Rectal smooth muscle tissue (tissue), 1 donor: ENCODE results near the gene METTL5.
A peak's percentile ranks its signal among the peaks of the same experiment; 100 is the strongest.
"Not testable (repeated sequence)": the region's sequence is repeated elsewhere in the genome, so short reads cannot be mapped to it uniquely, and the experiment has no call there.

ENCODE experiments used
- H3K27ac ChIP-seq: one replicate; pipeline ENCODE4 v1.7.0; 2013; ENCODE audit warnings: low read depth, low read length, inconsistent platforms
- H3K27me3 ChIP-seq: one replicate; pipeline ENCODE4 v1.7.0; 2013; ENCODE audit warnings: low read length; ENCODE audit not compliant: control insufficient read depth, insufficient read depth
- H3K36me3 ChIP-seq: one replicate; pipeline ENCODE4 v1.7.0; 2013; ENCODE audit warnings: low read length; ENCODE audit not compliant: control insufficient read depth, insufficient read depth
- H3K4me1 ChIP-seq: one replicate; pipeline ENCODE4 v1.7.0; 2013; ENCODE audit warnings: low read length; ENCODE audit not compliant: control insufficient read depth, insufficient read depth
- H3K4me3 ChIP-seq: one replicate; pipeline ENCODE4 v1.7.0; 2013; ENCODE audit warnings: low read length
- H3K9ac ChIP-seq: one replicate; pipeline ENCODE4 v1.7.0; 2013; ENCODE audit warnings: low read length

Gene METTL5

GRCh38 chr2:169822785-169823392, 1.8 kb downstream of the METTL5 start:
- Histone ChIP-seq H3K36me3 (peaks cover 2% of the 10 kb centered on the region), H3K27me3 (no peaks in the 10 kb centered on the region), H3K9ac (no peak overlapping the region), H3K27ac (no peak overlapping the region), H3K4me3 (no peak overlapping the region), H3K4me1 (no peaks in the 10 kb centered on the region)

GRCh38 chr2:169822036-169822435, 2.7 kb downstream of the METTL5 start:
- Histone ChIP-seq H3K27me3 (no peaks in the 10 kb centered on the region), H3K36me3 (peaks cover 2% of the 10 kb centered on the region), H3K9ac (no peak overlapping the region), H3K27ac (no peak overlapping the region), H3K4me1 (no peaks in the 10 kb centered on the region), H3K4me3 (no peak overlapping the region)

- not testable (repeated sequence) for H3K4me1 ChIP-seq, H3K27ac ChIP-seq, H3K27me3 ChIP-seq
Observed at GRCh38 chr2:169820101-169820500, 4.6 kb downstream of the METTL5 start.

GRCh38 chr2:169819106-169819505, 5.6 kb downstream of the METTL5 start:
- no peaks in the 10 kb centered on the region for H3K4me1 ChIP-seq
- H3K27me3 ChIP-seq, result no peaks in the 10 kb centered on the region
- H3K36me3 ChIP-seq, result peaks cover 2% of the 10 kb centered on the region
- H3K9ac ChIP-seq, result no peak overlapping the region
- no peak overlapping the region for H3K4me3 ChIP-seq
- H3K27ac ChIP-seq, result no peak overlapping the region

More at GRCh38 chr2:169820101-169820500, 4.6 kb downstream of the METTL5 start:
- H3K36me3 ChIP-seq, H3K4me3 ChIP-seq, H3K9ac ChIP-seq: not testable (repeated sequence)

- peaks cover 2% of the 10 kb centered on the region for H3K36me3 ChIP-seq
- no peaks in the 10 kb centered on the region for H3K27me3 ChIP-seq
- H3K4me3 ChIP-seq, result no peak overlapping the region
- H3K4me1 ChIP-seq, result no peaks in the 10 kb centered on the region
- no peak overlapping the region for H3K27ac ChIP-seq
- no peak overlapping the region for H3K9ac ChIP-seq
Observed at GRCh38 chr2:169818241-169818640, 6.5 kb downstream of the METTL5 start.

- H3K4me1 ChIP-seq, H3K9ac ChIP-seq, H3K27me3 ChIP-seq, H3K4me3 ChIP-seq, H3K27ac ChIP-seq, H3K36me3 ChIP-seq: not testable (repeated sequence)
Observed at GRCh38 chr2:169817369-169817768, 7.3 kb downstream of the METTL5 start.

- not testable (repeated sequence) for H3K4me1 ChIP-seq, H3K4me3 ChIP-seq, H3K27ac ChIP-seq, H3K27me3 ChIP-seq, H3K9ac ChIP-seq, H3K36me3 ChIP-seq
Observed at GRCh38 chr2:169816961-169817360, 7.7 kb downstream of the METTL5 start.

GRCh38 chr2:169815849-169816248, 8.9 kb downstream of the METTL5 start:
- Histone ChIP-seq H3K4me1 (no peaks in the 10 kb centered on the region), H3K9ac (no peak overlapping the region), H3K27ac (no peak overlapping the region), H3K4me3 (no peak overlapping the region), H3K27me3 (no peaks in the 10 kb centered on the region), H3K36me3 (peaks cover 7% of the 10 kb centered on the region)

- H3K27ac ChIP-seq, result no peak overlapping the region
- H3K4me3 ChIP-seq, result no peak overlapping the region
- no peaks in the 10 kb centered on the region for H3K27me3 ChIP-seq
- no peak overlapping the region for H3K9ac ChIP-seq
- peaks cover 10% of the 10 kb centered on the region for H3K36me3 ChIP-seq
- no peaks in the 10 kb centered on the region for H3K4me1 ChIP-seq
Observed at GRCh38 chr2:169808221-169808620, 16.5 kb downstream of the METTL5 start.

- no peaks in the 10 kb centered on the region for H3K4me1 ChIP-seq
- H3K9ac ChIP-seq, result no peak overlapping the region
- H3K4me3 ChIP-seq, result no peak overlapping the region
- H3K36me3 ChIP-seq, result peaks cover 11% of the 10 kb centered on the region
- H3K27me3 ChIP-seq, result no peaks in the 10 kb centered on the region
- H3K27ac ChIP-seq, result no peak overlapping the region
Observed at GRCh38 chr2:169806586-169806985, 18.1 kb downstream of the METTL5 start.

- H3K27ac ChIP-seq, result no peak overlapping the region
- H3K27me3 ChIP-seq, result no peaks in the 10 kb centered on the region
- no peaks in the 10 kb centered on the region for H3K4me1 ChIP-seq
- H3K36me3 ChIP-seq, result peaks cover 8% of the 10 kb centered on the region
- no peak overlapping the region for H3K4me3 ChIP-seq
- H3K9ac ChIP-seq, result no peak overlapping the region
Observed at GRCh38 chr2:169803480-169803879, 21.2 kb downstream of the METTL5 start.

- no peaks in the 10 kb centered on the region for H3K27me3 ChIP-seq
- H3K4me1 ChIP-seq, result no peaks in the 10 kb centered on the region
- H3K9ac ChIP-seq, result peak within 1 kb of the TSS; percentile 29
- peak within 1 kb of the TSS; percentile 74 for H3K27ac ChIP-seq
- H3K4me3 ChIP-seq, result peak within 1 kb of the TSS; percentile 81
- peaks cover 2% of the 10 kb centered on the region for H3K36me3 ChIP-seq
Observed at GRCh38 chr2:169798718-169799592, 25.8 kb downstream of the METTL5 start, which contains the start of gene SSB. Gene SSB, plus strand, starts transcription at chr2:169798871. Its CDS starts 2,090 bp downstream, at chr2:169800961.

- H3K27ac ChIP-seq, result peak overlapping the region; percentile 74
- no peaks in the 10 kb centered on the region for H3K4me1 ChIP-seq
- peaks cover 2% of the 10 kb centered on the region for H3K36me3 ChIP-seq
- H3K27me3 ChIP-seq, result no peaks in the 10 kb centered on the region
- no peak overlapping the region for H3K9ac ChIP-seq
- H3K4me3 ChIP-seq, result peak overlapping the region; percentile 81
Observed at GRCh38 chr2:169798397-169798717, 26.3 kb downstream of the METTL5 start.
